Adrenal gland (tissue), 5 donors: ENCODE data around the gene SLC5A10.
"Not testable (repeated sequence)": the region's sequence is repeated elsewhere in the genome, so short reads cannot be mapped to it uniquely, and the experiment has no call there.

ENCODE experiments used
- POLR2A ChIP-seq, 2 donors: fragments of 450-650 bp; IDR thresholded peaks; one replicate each; pipeline ENCODE4 v1.6.1; 2017; ENCODE audit warnings: antibody characterized with exemption in 2 of 2, mild to moderate bottlenecking in 2 of 2, moderate library complexity in 1 of 2
- TF ChIP-seq, protein P1 (sequence below), 6 experiments: fragments of 450-650 bp in 4 of 6; fragments of 200-600 bp in 2 of 6; sonication (generic) in 1 of 6; IDR thresholded peaks; 1 replicate in 5 of 6; 2 replicates in 1 of 6; pipeline versions ENCODE4 v1.5.1 to v1.8.0; 2016 to 2021; ENCODE audit warnings: antibody characterized with exemption in 6 of 6, mild to moderate bottlenecking in 2 of 6, moderate library complexity in 1 of 6
- donor health status: DM: no; HTN: no; CAD: no.

- TF ChIP-seq, protein P1, sequence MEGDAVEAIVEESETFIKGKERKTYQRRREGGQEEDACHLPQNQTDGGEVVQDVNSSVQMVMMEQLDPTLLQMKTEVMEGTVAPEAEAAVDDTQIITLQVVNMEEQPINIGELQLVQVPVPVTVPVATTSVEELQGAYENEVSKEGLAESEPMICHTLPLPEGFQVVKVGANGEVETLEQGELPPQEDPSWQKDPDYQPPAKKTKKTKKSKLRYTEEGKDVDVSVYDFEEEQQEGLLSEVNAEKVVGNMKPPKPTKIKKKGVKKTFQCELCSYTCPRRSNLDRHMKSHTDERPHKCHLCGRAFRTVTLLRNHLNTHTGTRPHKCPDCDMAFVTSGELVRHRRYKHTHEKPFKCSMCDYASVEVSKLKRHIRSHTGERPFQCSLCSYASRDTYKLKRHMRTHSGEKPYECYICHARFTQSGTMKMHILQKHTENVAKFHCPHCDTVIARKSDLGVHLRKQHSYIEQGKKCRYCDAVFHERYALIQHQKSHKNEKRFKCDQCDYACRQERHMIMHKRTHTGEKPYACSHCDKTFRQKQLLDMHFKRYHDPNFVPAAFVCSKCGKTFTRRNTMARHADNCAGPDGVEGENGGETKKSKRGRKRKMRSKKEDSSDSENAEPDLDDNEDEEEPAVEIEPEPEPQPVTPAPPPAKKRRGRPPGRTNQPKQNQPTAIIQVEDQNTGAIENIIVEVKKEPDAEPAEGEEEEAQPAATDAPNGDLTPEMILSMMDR (IDR thresholded peaks at IDR 0.05): not testable (repeated sequence)
- TF ChIP-seq POLR2A (IDR thresholded peaks at IDR 0.05): not testable (repeated sequence)
Measured at GRCh38 chr17:19047510-19047909, 95.5 kb downstream of the SLC5A10 start.
